Endothelial cell of umbilical vein (primary cell): ENCODE measurements around the gene ZNF628. TPM values are rescaled to one million over a fixed set of nuclear protein-coding genes. Genes with fewer than 3 reads are reported as not detected.

Experiments
- BruUV-seq: library from RNA; stranded (reverse); fragments of 400-500 nt; replicated peaks from 2 replicates; lab custom pipeline; 2021; lab: Mats Ljungman, UMichigan
- CTCF ChIA-PET: fragments of 300-600, 350-600 bp; sonication (Branson Sonifier 250); formaldehyde crosslinking; loops from one replicate; lab custom pipeline; 2021; ENCODE audit warnings: antibody characterized with exemption, inconsistent platforms; lab: Charles Lee
- POLR2A ChIA-PET: fragments of 300-600, 350-600 bp; sonication (Branson Sonifier 250); formaldehyde crosslinking; loops from one replicate; lab custom pipeline; 2021; ENCODE audit warnings: antibody characterized with exemption, inconsistent platforms; lab: Charles Lee
- DNase-seq: peaks from one replicate; pipeline ENCODE4 v3.0.0-alpha.2; 2011; ENCODE audit warnings: low read depth, low spot score
- FAIRE-seq: peaks from 2 replicates; lab custom pipeline; 2011; peaks lifted over from hg19 to GRCh38; lab: Jason Lieb, UNC
- H2AFZ ChIP-seq: 2 replicates; pipeline ENCODE4 v1.6.0; 2012; ENCODE audit warnings: low read depth, low read length, control low read depth, inconsistent platforms
- H3K27ac ChIP-seq: 2 replicates; pipeline ENCODE4 v1.5.1; 2011; ENCODE audit warnings: low read depth, mild to moderate bottlenecking, control low read depth, low read length, moderate library complexity; ENCODE audit not compliant: insufficient read depth
- H3K27me3 ChIP-seq, 2 experiments: 2 replicates each; pipeline versions ENCODE4 v1.6.0 to v1.6.1; 2011; ENCODE audit warnings: low read length in 2 of 2, mixed read lengths in 1 of 2; ENCODE audit not compliant: control insufficient read depth in 2 of 2, insufficient read depth in 2 of 2
- H3K36me3 ChIP-seq, 2 experiments: 2 replicates in 1 of 2; 3 replicates in 1 of 2; pipeline ENCODE4 v1.5.1; 2011; ENCODE audit warnings: low read length in 2 of 2, mild to moderate bottlenecking in 1 of 2, moderate library complexity in 1 of 2; ENCODE audit not compliant: control insufficient read depth in 2 of 2, insufficient read depth in 2 of 2; ENCODE audit errors: extremely low read depth in 1 of 2
- H3K4me1 ChIP-seq: 3 replicates; pipeline ENCODE4 v1.5.1; 2011; ENCODE audit warnings: mild to moderate bottlenecking, low read length; ENCODE audit not compliant: control insufficient read depth, insufficient read depth; ENCODE audit errors: extremely low read depth
- H3K4me2 ChIP-seq: 2 replicates; pipeline ENCODE4 v1.6.1; 2011; ENCODE audit warnings: low read length, control low read depth, mixed read lengths; ENCODE audit not compliant: insufficient read depth
- H3K4me3 ChIP-seq, 3 experiments: fragments of 200-600 bp in 1 of 3; sonication (generic), shearing (Covaris generic) in 1 of 3; replicated peaks in 1 of 3; 2 replicates each; pipeline ENCODE4 v1.5.1; 2011 to 2016; ENCODE audit warnings: control low read depth in 3 of 3, low read length in 3 of 3, mild to moderate bottlenecking in 2 of 3, inconsistent platforms in 1 of 3, low read depth in 1 of 3, moderate library complexity in 1 of 3; ENCODE audit not compliant: insufficient read depth in 1 of 3
- H3K79me2 ChIP-seq: 2 replicates; pipeline ENCODE4 v1.6.0; 2012; ENCODE audit warnings: low read length, inconsistent platforms; ENCODE audit not compliant: control insufficient read depth, insufficient read depth
- H3K9ac ChIP-seq: replicated peaks from 2 replicates; pipeline ENCODE3; 2011; ENCODE audit warnings: low read length, control low read depth; ENCODE audit not compliant: insufficient read depth; ENCODE audit errors: extremely low read depth
- H3K9me1 ChIP-seq: replicated peaks from 3 replicates; pipeline ENCODE4 v1.6.0; 2011; ENCODE audit warnings: mild to moderate bottlenecking, low read length; ENCODE audit not compliant: control insufficient read depth, insufficient read depth; ENCODE audit errors: extremely low read depth
- H3K9me3 ChIP-seq: replicated peaks from 2 replicates; pipeline ENCODE4 v1.5.1; 2012; ENCODE audit warnings: low read length, inconsistent platforms; ENCODE audit not compliant: control insufficient read depth, insufficient read depth
- H4K20me1 ChIP-seq: replicated peaks from 2 replicates; pipeline ENCODE3; 2011; ENCODE audit warnings: mild to moderate bottlenecking, low read length; ENCODE audit not compliant: control insufficient read depth, insufficient read depth; ENCODE audit errors: extremely low read depth
- EZH2 ChIP-seq: IDR thresholded peaks from 2 replicates; pipeline ENCODE4 v1.6.1; 2012; ENCODE audit warnings: borderline replicate concordance, low read depth, mild to moderate bottlenecking, moderate library complexity, low read length, inconsistent platforms; ENCODE audit not compliant: severe bottlenecking
- FOS ChIP-seq: IDR thresholded peaks from 2 replicates; pipeline ENCODE4 v1.6.1; 2011; ENCODE audit warnings: mild to moderate bottlenecking, low read length, moderate library complexity, borderline replicate concordance; ENCODE audit not compliant: insufficient read depth
- GATA2 ChIP-seq: IDR thresholded peaks from 2 replicates; pipeline ENCODE4 v1.7.0; 2011; ENCODE audit warnings: low read depth, mild to moderate bottlenecking, moderate library complexity, mixed read lengths, low read length; ENCODE audit not compliant: insufficient read length, insufficient read depth
- JUN ChIP-seq: IDR thresholded peaks from 2 replicates; pipeline ENCODE4 v1.6.1; 2011; ENCODE audit warnings: borderline replicate concordance, low read depth; ENCODE audit not compliant: insufficient read length, insufficient read depth
- MYC ChIP-seq: IDR thresholded peaks from one replicate; pipeline ENCODE4 v1.6.1; 2011; ENCODE audit warnings: mild to moderate bottlenecking, low read depth, low read length
- POLR2A ChIP-seq: IDR thresholded peaks from 2 replicates; pipeline ENCODE4 v1.6.1; 2012; ENCODE audit warnings: low read depth, mild to moderate bottlenecking, control low read depth, low read length
- POLR2AphosphoS5 ChIP-seq: IDR thresholded peaks from 2 replicates; pipeline ENCODE4 v1.6.1; 2012; ENCODE audit warnings: low read depth, mild to moderate bottlenecking, control low read depth, low read length, moderate library complexity; ENCODE audit not compliant: insufficient read depth
- dilution Hi-C: fragments of 300-500 bp; cut with MboI; formaldehyde crosslinking; loops from one replicate; pipeline ENCODE4 v1.15.0; 2019; ENCODE audit warnings: low sequenced_read_pairs; ENCODE audit not compliant: extremely low pct_ligation_motif_present
- intact Hi-C: fragments of 100-400 bp; cut with micrococcal nuclease; formaldehyde crosslinking; loops from one replicate; pipeline ENCODE4 v1.10.0; 2022
- polyA plus RNA-seq, 4 experiments: library from polyadenylated mRNA; depleted of rRNA in 3 of 4; stranded (reverse) in 3 of 4; unstranded in 1 of 4; fragments of >200 nt; gene quantifications; 2 replicates each; pipeline versions ENCODE4 v1.2.1 to v1.2.3, GENCODE V29; 2011 to 2012; ENCODE audit warnings: missing spikeins in 1 of 4
- total RNA-seq: library from RNA; stranded (reverse); gene quantifications from 2 replicates; pipeline ENCODE4 v1.2.3, GENCODE V29; 2021
- TF ChIP-seq, protein P1 (sequence below), 2 donors: IDR thresholded peaks; 1 replicate in 1 of 2; 2 replicates in 1 of 2; pipeline ENCODE4 v1.5.1; 2011; ENCODE audit warnings: low read length in 2 of 2, mild to moderate bottlenecking in 2 of 2, moderate library complexity in 2 of 2, control low read depth in 1 of 2, inconsistent platforms in 1 of 2, low read depth in 1 of 2; ENCODE audit not compliant: insufficient read depth in 1 of 2; ENCODE audit errors: extremely low read depth in 1 of 2
- TF ChIP-seq, protein P2 (sequence below): IDR thresholded peaks from 2 replicates; pipeline ENCODE4 v1.6.1; 2011; ENCODE audit not compliant: insufficient read depth, insufficient read length

Gene ZNF628
- total and polyA plus RNA-seq, 2 donors (not counting 3 experiments of a cell fraction or from before 2014, with no cell fraction given): 2.0 to 10.4 TPM

DNA sequence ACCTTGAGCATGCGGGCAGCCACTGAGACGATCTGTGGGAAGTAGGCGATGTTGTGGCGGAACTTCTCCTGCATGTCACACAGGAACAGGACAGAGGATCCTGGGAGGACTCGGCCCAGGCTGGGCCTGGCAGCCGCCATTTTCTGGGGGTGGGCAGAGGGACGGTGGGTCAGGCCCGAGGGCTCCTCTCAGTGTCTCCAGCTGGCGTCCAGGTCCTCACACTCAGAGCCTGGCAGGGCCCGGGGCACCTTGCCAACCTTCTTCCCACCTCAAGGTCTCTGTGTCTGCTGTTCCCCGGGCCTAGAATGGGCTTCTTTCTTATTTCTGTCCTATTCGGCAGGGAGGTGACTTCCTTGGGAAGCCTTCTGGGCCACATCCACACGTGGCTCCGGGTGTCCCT is 20.1 kb upstream of the ZNF628 start:
- Histone ChIP-seq H3K4me2 (no peak overlapping the region), H3K4me3 (no peak overlapping the region), H3K4me1 (peaks cover 9% of the 10 kb centered on the region), H4K20me1 (no peaks in the 10 kb centered on the region), H3K9ac (no peak overlapping the region), H3K9me3 (no peaks in the 10 kb centered on the region), H3K27me3 (peaks cover 4 to 11% of the 10 kb centered on the region in 2 experiments), H3K36me3 (peaks cover 0 to 3% of the 10 kb centered on the region in 2 experiments), H3K9me1 (no peaks in the 10 kb centered on the region), H2AFZ (no peak overlapping the region), H3K27ac (no peak overlapping the region), H3K79me2 (no peaks in the 10 kb centered on the region)
- POLR2A ChIA-PET: no interaction called here
- no peak for DNase-seq
- dilution Hi-C loops (no loop called here), intact Hi-C loops (no loop called here)
- no peak for FAIRE-seq
- CTCF ChIA-PET: no interaction called here
- TF ChIP-seq JUN (no peak), MYC (no peak), POLR2A (no peak), GATA2 (no peak), EZH2 (no peak), POLR2AphosphoS5 (no peak), FOS (no peak)
- TF ChIP-seq, protein P1, sequence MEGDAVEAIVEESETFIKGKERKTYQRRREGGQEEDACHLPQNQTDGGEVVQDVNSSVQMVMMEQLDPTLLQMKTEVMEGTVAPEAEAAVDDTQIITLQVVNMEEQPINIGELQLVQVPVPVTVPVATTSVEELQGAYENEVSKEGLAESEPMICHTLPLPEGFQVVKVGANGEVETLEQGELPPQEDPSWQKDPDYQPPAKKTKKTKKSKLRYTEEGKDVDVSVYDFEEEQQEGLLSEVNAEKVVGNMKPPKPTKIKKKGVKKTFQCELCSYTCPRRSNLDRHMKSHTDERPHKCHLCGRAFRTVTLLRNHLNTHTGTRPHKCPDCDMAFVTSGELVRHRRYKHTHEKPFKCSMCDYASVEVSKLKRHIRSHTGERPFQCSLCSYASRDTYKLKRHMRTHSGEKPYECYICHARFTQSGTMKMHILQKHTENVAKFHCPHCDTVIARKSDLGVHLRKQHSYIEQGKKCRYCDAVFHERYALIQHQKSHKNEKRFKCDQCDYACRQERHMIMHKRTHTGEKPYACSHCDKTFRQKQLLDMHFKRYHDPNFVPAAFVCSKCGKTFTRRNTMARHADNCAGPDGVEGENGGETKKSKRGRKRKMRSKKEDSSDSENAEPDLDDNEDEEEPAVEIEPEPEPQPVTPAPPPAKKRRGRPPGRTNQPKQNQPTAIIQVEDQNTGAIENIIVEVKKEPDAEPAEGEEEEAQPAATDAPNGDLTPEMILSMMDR (IDR thresholded peaks at IDR 0.05; ENCODE audit: extremely low read depth in 1 of 2, insufficient read depth in 1 of 2, low read depth in 1 of 2, low read length in 2 of 2): no peak
- TF ChIP-seq, protein P2, sequence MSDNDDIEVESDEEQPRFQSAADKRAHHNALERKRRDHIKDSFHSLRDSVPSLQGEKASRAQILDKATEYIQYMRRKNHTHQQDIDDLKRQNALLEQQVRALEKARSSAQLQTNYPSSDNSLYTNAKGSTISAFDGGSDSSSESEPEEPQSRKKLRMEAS: no peak
- BruUV-seq: no TSS peak
